NCI-H774 (cell line): ENCODE measurements around the gene MED22.
"Not testable (repeated sequence)": the region's sequence is repeated elsewhere in the genome, so short reads cannot be mapped to it uniquely, and the experiment has no call there.

ENCODE experiments used
- DNase-seq: peaks from one replicate; lab custom pipeline; 2025; lab: John Stamatoyannopoulos, UW

The MED22 gene

GRCh38 chr9:133334888-133335287 is 13.0 kb downstream of the MED22 start:
- not testable (repeated sequence) for DNase-seq

GRCh38 chr9:133334161-133334560 is 13.8 kb downstream of the MED22 start:
- no peak for DNase-seq

- no peak for DNase-seq
These were observed 14.4 kb downstream of the MED22 start for GRCh38 chr9:133333566-133333965.

- DNase-seq = no peak
These were observed 14.9 kb downstream of the MED22 start for GRCh38 chr9:133333011-133333410.

- no peak for DNase-seq
These were observed 15.6 kb downstream of the MED22 start for GRCh38 chr9:133332381-133332730.

- no peak for DNase-seq
These were observed 16.1 kb downstream of the MED22 start for GRCh38 chr9:133331641-133332380.

- DNase-seq = no peak
These were observed 16.7 kb downstream of the MED22 start for GRCh38 chr9:133331221-133331620.

- not testable (repeated sequence) for DNase-seq
These were observed 18.4 kb downstream of the MED22 start for GRCh38 chr9:133329306-133330156.

- DNase-seq = no peak
These were observed 20.0 kb downstream of the MED22 start for GRCh38 chr9:133327834-133328484.

- not testable (repeated sequence) for DNase-seq
These were observed 20.9 kb downstream of the MED22 start for GRCh38 chr9:133327021-133327420.

GRCh38 chr9:133323991-133324703 is 23.8 kb downstream of the MED22 start:
- DNase-seq = no peak

GRCh38 chr9:133323211-133323610 is 24.7 kb downstream of the MED22 start:
- DNase-seq = no peak

- DNase-seq = no peak
These were observed 25.2 kb downstream of the MED22 start for GRCh38 chr9:133322701-133323100.

- DNase-seq = no peak
These were observed 26.5 kb downstream of the MED22 start for GRCh38 chr9:133321411-133321935.

GRCh38 chr9:133320421-133320881 is 27.5 kb downstream of the MED22 start:
- no peak for DNase-seq

- DNase-seq = not testable (repeated sequence)
These were observed 30.4 kb downstream of the MED22 start for GRCh38 chr9:133317551-133317950.

- DNase-seq = no peak
These were observed 31.9 kb downstream of the MED22 start for GRCh38 chr9:133315997-133316396.

GRCh38 chr9:133309608-133310007 is 38.3 kb downstream of the MED22 start:
- DNase-seq = no peak

- DNase-seq = no peak
These were observed 40.6 kb downstream of the MED22 start for GRCh38 chr9:133307301-133307700.

GRCh38 chr9:133306242-133307204 is 41.4 kb downstream of the MED22 start:
- no peak for DNase-seq

- no peak for DNase-seq
These were observed 42.2 kb downstream of the MED22 start for GRCh38 chr9:133305731-133306130.
